Retina (tissue), 1 donor: ENCODE results near the gene NXT1.
A peak's percentile ranks its signal among the peaks of the same experiment; 100 is the strongest.
"Not testable (repeated sequence)": the region's sequence is repeated elsewhere in the genome, so short reads cannot be mapped to it uniquely, and the experiment has no call there.

Experiments used
- DNase-seq: peaks from one replicate; pipeline ENCODE4 v3.0.0-alpha.2; 2016

Gene NXT1

GRCh38 chr20:23331450-23332350 is 18.9 kb upstream of the NXT1 start:
- DNase-seq, result no peak

- DNase-seq, result no peak
These were observed 18.1 kb upstream of the NXT1 start for GRCh38 chr20:23332467-23332866.

DNA sequence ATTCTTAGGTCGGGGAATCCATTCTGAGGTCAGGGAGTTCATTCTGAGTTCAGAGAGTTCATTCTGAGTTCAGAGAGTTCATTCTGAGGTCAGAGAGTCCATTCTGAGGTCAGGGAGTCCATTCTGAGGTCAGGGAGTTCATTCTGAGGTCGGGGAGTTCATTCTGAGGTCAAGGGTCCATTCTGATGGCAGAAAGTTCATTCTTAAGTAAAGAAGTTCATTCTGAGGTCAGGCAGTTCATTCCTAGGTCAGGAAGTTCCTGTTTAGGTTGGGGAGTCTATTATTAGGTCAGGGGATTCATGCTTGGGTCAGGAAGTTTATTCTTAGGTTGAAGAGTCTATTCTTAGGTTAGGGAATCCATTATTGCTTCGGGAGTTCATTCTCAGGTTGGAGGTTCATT is 16.5 kb upstream of the NXT1 start:
- DNase-seq, result no peak

- no peak for DNase-seq
These were observed 15.1 kb upstream of the NXT1 start for GRCh38 chr20:23335521-23335920.

- DNase-seq, result no peak
These were observed 14.1 kb upstream of the NXT1 start for GRCh38 chr20:23336476-23336875.

DNA sequence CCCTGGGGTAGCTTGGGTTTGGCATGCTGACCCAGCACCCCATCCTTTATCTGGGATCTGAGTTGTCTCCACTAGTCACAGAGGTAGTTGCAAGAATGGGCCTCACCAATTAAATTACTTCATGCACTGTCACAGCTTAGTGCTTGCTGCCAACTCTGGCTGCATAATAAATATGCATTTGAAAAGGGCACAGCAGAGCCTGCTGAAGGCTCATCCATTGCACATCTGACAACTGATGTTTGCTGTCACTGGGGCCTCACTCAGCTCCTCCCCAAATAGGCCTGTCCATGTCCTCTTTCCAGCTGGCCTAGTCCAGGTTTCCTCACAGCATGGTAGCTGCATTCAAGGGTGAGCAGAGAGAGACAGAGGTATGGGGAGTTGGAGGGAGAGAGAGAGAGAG is 13.3 kb upstream of the NXT1 start:
- DNase-seq, result no peak

GRCh38 chr20:23339986-23340385 is 10.6 kb upstream of the NXT1 start:
- DNase-seq, result no peak

DNA sequence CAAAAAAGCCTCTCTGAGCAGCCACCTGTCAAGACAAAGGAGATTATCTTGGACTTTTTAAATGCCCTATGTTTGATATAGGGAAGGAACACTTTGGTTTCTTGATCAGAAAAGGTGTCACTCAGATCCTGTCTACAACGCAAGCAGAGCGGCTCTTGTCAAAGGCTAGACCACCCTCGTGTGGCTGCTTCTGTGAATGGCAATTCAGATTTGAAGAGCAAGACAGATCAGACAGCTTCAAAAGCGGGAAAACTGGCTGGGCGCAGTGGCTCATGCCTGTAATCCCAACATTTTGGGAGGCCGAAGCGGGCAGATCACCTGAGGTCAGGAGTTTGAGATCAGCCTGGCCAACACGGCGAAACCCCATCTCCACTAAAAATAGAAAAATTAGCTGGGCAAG is 10.1 kb upstream of the NXT1 start:
- DNase-seq, result peak; percentile 72

- no peak for DNase-seq
These were observed 9.5 kb upstream of the NXT1 start for GRCh38 chr20:23341073-23341472.

GRCh38 chr20:23343590-23343989 is 7.0 kb upstream of the NXT1 start:
- DNase-seq, result no peak

DNA sequence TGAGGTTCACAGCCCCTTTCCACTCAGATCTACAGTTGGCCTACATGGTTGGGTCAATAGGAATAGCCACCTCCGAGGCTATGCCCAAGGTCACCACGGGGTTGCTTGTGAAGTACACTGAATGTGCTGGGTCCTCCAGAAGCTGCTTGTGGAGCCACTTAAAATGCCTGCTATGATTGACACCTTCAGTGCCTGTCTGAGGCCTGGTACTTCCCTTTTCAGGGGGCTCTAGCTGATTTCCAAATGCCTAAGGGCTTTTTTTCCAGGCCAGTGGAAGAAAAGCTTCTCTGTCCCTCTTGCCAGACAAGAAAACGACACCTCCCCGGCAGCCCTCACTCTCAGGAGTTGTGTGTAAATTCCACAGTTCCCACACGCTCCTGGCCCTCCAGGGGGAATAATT is 6.3 kb upstream of the NXT1 start:
- no peak for DNase-seq

DNA sequence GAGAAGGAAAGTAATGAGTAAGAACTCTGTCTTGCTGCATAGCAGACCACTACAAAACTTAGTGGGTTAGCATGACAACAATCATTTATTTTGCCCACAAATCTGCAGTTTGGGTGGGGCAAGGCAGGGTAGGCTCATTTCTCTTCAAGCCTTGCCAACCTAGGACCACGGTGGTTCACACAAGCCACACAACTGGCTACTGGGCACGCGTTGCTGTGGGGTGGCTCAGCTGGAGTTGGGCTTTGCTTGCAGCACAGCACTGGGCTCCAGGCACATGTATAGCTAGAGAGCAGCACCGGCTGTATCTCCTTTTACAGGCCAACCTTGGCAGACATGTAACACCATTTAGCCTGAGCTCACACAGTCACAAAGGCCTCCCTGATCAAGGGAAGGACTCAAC is 4.6 kb upstream of the NXT1 start:
- no peak for DNase-seq

DNA sequence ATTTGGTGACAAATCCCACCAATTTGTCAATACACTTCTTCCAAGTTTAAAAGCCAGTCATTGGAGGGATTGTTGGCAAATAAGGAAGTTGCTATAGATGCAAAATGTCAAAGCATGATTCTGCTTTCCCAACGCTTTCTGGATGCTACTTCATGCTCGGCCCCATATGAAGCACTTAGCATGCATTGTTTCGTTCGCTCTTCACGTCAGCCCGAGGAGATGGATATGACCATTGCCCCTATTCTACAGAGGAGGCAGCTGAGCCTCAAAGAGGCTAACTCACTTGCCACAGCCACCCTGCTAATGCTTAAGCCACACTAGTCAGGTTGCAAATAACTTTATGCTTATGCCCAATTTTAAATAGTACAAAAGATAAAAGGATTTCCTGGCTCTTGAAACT is 2.8 kb upstream of the NXT1 start:
- no peak for DNase-seq

DNA sequence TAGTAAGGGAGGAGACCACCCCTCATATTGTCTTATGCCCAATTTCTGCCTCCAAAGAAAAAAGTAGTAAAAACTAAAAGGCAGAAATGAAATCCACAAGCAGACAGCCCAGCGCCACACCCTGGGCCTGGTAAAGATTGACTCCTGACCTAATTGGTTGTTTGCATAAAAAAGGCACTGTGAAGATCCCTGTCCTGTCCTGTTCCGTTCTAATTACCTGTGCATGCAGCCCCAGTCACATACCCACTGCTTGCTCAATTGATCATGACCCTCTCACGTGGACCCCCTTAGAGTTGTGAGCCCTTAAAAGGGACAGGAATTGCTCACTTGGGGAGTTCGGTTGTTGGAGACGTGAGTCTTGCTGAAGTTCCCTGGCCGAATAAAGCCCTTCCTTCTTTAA is 2.1 kb upstream of the NXT1 start:
- not testable (repeated sequence) for DNase-seq

GRCh38 chr20:23349338-23350195 is 1.0 kb upstream of the NXT1 start:
- no peak for DNase-seq

DNA sequence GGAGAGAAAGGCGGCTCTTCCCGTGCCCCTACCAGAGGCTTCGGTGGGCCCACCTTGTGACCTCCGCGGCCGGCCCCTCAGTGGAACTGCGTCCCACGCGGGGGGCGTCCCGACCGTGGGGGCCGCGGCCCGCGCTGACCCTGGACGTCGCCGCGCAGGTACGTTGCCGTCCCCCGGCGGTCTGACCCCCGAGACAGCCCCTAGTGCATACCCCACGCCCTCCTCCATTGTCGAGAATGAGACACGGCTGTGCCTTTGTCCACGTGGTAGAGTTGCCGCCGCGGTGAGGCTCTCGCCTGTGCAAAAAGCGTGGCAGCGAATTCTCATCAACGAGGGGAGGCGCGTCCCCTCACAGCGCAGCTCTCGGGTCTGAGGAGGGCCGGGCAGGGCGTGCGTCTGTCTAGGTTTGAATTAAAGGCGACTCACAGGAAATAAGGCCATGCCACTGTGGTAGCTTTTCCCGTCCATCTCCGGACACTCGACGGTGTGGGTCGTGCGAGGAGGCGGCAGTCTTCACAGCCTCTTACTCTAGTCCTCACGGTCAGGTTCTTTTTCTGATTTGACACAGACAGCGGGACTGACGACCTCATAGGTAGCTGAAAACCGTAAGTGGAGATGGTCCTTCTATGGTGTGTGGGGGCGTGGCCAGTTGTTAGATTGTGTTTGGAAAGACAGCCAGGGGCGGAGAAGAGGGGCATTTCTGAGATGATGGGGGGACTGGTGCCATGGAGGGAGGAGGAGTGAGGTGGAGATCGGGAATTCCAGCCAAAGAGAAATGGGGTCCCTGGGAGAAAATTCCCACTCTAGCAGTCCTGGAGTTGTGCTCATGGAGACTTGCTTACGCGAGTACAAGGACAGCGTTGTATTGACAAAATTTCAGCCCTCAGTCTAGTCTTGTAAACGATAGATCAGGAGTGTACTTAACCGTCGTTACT is 580 bp downstream of the NXT1 start:
- DNase-seq, result no peak

DNA sequence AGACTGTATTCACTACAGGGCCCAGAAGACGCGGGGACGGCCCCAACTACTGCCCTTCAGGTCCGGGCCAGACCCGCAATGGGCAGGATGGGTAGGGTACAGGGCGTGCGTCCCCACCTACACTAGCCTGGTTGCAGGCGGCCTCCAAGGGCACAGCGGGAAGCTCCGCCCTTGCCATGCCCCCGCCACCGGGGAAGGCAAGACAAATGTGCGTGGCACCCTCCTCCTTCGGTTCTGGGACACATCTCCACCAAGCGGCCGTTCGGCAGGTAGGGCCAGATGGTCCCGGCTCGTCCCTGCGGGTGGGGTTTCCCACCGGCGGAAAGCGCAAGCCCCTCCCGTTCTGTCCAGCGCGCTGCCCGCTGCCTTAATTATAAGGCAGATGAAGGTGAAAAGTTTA is 5.6 kb downstream of the NXT1 start:
- DNase-seq, result no peak

DNA sequence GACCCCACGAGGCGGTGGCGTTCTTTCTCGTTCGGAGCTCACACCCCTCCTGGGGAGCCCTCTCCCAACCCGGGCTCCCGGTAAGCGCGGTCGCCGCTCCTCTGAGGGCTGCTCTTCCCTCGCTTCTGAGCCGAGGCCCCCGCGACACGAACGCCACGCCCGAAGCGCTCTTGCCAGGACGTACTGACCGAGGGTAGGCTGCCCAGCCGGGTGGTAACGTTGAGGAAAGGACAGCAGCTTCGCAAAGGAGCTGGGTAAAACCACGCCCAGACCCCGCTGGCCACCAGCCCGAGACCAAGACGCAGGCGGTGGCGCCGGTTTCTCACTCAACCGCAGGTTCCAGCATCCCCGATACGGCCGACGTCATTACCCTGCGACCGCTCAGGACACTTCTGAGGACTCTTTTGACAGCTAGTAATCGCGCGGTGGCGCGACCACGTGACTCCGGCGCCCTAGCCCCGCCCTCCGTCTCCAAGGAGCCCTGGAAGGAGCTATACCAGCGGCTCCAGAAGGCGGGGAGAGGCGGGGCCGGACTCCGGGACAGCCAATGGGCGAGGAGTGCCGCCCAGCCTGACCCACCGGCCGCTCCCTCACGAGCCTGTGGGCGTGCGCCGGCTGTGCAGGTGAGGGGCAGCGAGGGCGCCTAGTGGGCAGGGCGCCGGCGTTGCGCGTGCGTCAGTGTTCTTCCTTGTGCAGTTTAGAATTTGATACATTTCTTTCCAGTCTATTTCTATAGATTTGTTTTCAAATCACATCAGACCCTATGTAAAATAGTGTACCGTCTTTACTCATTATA is 7.4 kb downstream of the NXT1 start:
- DNase-seq, result peak; percentile 98

GRCh38 chr20:23358563-23358906 is 7.9 kb downstream of the NXT1 start:
- no peak for DNase-seq

GRCh38 chr20:23358923-23359593 is 8.5 kb downstream of the NXT1 start:
- DNase-seq, result no peak

DNA sequence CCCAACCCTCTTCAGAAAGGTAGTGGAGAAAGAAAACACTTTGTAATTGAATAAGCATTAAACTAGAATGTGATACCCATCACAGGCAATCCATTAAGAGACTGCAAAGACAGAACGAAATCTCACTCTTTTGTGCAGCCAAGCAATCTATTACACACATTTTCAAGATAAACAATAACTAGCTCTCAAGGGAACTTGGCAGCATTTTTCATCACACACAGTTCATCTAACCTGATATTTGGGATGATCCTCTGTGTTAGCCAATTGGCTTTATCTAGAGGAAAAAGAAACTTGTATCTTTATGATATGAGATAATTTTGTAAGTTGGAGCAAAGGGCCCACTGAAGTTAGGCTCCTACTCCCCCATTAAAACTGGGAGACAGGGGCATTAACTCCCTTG is 9.9 kb downstream of the NXT1 start:
- no peak for DNase-seq

DNA sequence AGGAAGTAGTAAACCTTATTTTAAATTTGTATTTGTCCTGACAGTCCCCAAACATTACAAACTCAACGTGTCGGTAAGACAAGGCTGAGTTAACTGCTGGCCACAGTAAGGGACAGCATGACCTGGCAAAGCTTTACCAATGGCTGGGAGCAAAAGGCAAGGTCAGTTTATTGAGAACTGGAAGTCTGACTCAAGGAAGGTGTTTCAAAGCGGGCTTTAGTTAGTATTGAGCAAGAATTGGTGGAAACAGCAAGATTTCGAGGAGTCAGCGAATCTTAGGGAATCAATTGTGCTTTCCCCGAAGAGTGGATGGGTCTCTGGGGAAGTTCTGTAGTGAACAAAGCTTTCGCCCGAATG is 10.5 kb downstream of the NXT1 start:
- DNase-seq, result no peak
